GM10266 (cell line): ENCODE data around the gene SNAP47.
"Not testable (repeated sequence)": the region's sequence is repeated elsewhere in the genome, so short reads cannot be mapped to it uniquely, and the experiment has no call there.

Experiments used
- DNase-seq: peaks from one replicate; pipeline ENCODE4 v3.0.0; 2012; ENCODE audit errors: extremely low spot score
- TF ChIP-seq, protein P1 (sequence below): IDR thresholded peaks from 2 replicates; pipeline ENCODE4 v1.5.1; 2012; ENCODE audit warnings: mild to moderate bottlenecking, low read depth; ENCODE audit not compliant: control insufficient read depth, insufficient read depth; ENCODE audit errors: missing control alignments

The SNAP47 gene, protein sequence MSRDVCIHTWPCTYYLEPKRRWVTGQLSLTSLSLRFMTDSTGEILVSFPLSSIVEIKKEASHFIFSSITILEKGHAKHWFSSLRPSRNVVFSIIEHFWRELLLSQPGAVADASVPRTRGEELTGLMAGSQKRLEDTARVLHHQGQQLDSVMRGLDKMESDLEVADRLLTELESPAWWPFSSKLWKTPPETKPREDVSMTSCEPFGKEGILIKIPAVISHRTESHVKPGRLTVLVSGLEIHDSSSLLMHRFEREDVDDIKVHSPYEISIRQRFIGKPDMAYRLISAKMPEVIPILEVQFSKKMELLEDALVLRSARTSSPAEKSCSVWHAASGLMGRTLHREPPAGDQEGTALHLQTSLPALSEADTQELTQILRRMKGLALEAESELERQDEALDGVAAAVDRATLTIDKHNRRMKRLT

DNA sequence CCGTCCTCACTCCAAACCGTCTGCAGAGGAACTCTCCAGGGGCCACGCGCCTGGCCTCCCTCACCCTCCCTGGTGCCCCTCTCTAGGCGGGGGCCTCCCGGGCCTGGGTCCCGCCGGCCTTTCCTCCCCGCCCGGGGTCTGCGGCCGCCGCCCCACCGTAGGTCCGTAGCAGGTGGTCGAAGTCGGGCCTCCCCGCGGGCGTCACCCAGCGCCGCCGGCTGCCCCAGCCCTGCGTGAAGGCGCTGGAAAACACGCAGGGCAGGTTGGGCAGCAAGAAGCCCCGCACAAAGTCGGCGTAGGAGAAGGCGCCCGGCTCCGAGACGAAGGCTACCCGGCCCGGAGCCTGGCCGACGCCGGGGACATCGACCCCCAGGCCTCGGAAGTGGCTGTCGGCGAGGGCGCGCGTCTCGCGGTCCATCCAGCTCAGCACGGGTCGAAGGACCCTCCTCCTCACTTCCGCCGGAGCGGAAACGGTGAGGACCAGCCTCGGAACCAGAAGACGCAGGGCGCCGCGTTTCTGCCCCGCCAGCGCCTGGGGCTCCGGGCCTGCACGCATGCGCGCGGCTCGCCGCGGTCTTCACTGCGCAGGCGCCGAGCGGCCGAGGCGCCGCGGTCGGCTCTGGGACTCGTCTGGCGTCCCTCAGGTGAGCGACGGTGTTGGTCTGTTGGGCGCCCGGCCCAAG is at the start of gene SNAP47, which contains the start of gene JMJD4:
Gene SNAP47, plus strand, starts transcription at position 580 of the 683 bp plus-strand sequence. CDS start 12,302 bp downstream, outside the sequence.
Gene JMJD4, minus strand, starts transcription at position 447 of the 683 bp plus-strand sequence. Its CDS starts 29 bp downstream, at position 418.
- TF ChIP-seq, protein P1, sequence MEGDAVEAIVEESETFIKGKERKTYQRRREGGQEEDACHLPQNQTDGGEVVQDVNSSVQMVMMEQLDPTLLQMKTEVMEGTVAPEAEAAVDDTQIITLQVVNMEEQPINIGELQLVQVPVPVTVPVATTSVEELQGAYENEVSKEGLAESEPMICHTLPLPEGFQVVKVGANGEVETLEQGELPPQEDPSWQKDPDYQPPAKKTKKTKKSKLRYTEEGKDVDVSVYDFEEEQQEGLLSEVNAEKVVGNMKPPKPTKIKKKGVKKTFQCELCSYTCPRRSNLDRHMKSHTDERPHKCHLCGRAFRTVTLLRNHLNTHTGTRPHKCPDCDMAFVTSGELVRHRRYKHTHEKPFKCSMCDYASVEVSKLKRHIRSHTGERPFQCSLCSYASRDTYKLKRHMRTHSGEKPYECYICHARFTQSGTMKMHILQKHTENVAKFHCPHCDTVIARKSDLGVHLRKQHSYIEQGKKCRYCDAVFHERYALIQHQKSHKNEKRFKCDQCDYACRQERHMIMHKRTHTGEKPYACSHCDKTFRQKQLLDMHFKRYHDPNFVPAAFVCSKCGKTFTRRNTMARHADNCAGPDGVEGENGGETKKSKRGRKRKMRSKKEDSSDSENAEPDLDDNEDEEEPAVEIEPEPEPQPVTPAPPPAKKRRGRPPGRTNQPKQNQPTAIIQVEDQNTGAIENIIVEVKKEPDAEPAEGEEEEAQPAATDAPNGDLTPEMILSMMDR: no peak
- peak; percentile 96 for DNase-seq

- no peak for DNase-seq
- TF ChIP-seq, protein P1: no peak
These were observed 49.4 kb upstream of the SNAP47 start for GRCh38 chr1:227685807-227686206.

- DNase-seq: no peak
- TF ChIP-seq, protein P1: no peak
These were observed 37.8 kb upstream of the SNAP47 start for GRCh38 chr1:227697321-227697864.

- DNase-seq: not testable (repeated sequence)
These were observed 33.6 kb upstream of the SNAP47 start for GRCh38 chr1:227701631-227702030.

DNA sequence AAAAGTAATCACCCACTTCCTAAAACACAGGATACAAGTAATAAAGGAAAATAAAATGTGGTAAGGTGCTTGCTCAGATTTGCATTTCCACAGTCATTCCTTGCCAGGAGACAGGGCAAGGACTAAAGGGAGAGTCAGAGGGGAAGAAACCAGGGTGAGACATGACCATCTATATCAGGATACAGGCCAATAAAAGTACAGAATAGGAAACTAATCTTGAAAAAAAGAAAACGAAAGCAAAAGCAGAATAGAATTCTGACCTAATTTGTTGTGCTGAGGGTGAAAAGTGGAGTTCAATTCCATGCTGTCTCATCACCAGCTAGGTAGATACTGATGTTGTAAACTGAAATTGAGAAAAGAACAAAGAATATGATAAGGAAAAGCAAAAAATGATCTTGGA is 27.4 kb upstream of the SNAP47 start:
- TF ChIP-seq, protein P1: no peak

DNA sequence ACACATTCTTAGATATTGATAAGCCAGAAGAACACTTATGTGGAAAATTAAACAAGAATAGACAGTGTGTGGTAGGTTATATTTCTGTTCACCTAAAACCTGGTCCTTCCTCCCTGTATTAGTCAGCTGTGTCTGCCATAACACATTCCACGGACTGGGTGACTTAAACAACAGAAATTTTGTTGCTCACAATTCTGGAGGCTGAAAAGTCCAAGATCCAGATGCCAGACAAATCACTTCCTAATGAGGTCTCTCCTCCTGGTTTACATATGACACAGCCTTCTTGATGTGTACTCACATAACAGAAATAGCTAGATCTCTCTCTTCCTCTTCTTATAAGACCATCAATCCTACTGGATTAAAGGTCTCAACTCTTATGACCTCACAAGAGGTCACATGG is 25.8 kb upstream of the SNAP47 start:
- TF ChIP-seq, protein P1: no peak
- no peak for DNase-seq

More for the DNA sequence above, 27.4 kb upstream of the SNAP47 start:
- no peak for DNase-seq

DNA sequence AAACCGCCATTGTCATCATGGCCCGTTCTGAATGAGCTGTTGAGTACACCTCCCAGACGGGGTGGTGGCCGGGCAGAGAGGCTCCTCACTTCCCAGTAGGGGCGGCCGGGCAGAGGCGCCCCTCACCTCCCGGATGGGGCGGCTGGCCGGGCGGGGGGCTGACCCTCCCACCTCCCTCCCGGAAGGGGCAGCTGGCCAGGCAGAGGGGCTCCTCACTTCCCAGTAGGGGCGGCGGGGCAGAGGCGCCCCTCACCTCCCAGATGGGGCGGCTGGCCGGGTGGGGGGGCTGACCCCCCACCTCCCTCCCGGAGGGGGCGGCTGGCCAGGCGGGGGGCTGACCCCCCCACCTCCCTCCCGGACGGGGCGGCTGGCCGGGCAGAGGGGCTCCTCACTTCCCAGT is 24.8 kb upstream of the SNAP47 start:
- not testable (repeated sequence) for DNase-seq

DNA sequence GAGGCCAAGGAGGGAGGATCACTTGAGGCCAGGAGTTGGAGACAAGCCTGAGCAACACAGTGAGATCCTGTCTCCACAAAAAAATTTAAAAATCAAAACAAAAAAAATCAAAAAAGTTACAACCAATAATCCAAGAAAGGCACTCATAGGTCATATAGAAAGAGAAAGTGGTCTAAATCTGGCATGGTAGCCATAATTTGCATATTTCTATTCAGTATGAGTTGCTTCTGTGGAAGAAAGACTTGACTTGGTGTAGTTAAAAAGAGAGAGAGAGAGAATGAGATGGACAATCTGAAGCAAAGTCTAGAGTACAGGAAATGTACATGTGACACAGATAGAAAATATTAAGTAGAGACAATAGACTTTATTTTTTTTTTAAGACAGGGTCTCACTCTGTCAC is 22.6 kb upstream of the SNAP47 start:
- TF ChIP-seq, protein P1: no peak
- DNase-seq: peak; percentile 53
